ENCODE measurements around the gene ZNF282.

- TF ChIP-seq, protein P1, sequence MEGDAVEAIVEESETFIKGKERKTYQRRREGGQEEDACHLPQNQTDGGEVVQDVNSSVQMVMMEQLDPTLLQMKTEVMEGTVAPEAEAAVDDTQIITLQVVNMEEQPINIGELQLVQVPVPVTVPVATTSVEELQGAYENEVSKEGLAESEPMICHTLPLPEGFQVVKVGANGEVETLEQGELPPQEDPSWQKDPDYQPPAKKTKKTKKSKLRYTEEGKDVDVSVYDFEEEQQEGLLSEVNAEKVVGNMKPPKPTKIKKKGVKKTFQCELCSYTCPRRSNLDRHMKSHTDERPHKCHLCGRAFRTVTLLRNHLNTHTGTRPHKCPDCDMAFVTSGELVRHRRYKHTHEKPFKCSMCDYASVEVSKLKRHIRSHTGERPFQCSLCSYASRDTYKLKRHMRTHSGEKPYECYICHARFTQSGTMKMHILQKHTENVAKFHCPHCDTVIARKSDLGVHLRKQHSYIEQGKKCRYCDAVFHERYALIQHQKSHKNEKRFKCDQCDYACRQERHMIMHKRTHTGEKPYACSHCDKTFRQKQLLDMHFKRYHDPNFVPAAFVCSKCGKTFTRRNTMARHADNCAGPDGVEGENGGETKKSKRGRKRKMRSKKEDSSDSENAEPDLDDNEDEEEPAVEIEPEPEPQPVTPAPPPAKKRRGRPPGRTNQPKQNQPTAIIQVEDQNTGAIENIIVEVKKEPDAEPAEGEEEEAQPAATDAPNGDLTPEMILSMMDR (IDR thresholded peaks at IDR 0.05; ENCODE audit: low read depth, low read length) = no peak
- no peak for TF ChIP-seq EZH2phosphoT487 (IDR thresholded peaks at IDR 0.05; ENCODE audit: low read depth)
These were observed 28.6 kb upstream of the ZNF282 start for GRCh38 chr7:149166630-149167352.

Data from OCI-LY3 (cell line).